SK-N-SH treated with all-trans-retinoic acid at 6 μM for 48 hours (cell line): ENCODE data around the gene ITPKA.

Experiments
- ATAC-seq: fragments of 200-7000 bp; cut with Tn5 transposase; 3 replicates; pipeline ENCODE4 v1.9.1; 2020; ENCODE audit warnings: mild to moderate bottlenecking, moderate library complexity
- ARNTL ChIP-seq: fragments of 450-650 bp; formaldehyde crosslinking; IDR thresholded peaks from 2 replicates; pipeline ENCODE4 v1.5.0; 2020; ENCODE audit warnings: low read depth, mild to moderate bottlenecking, moderate library complexity, borderline replicate concordance
- BACH2 ChIP-seq: fragments of 250-450 bp; sonication (Bioruptor Pico); IDR thresholded peaks from 2 replicates; pipeline ENCODE4 v1.9.0; 2021; ENCODE audit warnings: mild to moderate bottlenecking, borderline replicate concordance
- CREB5 ChIP-seq: fragments of 250-450 bp; sonication (Bioruptor Pico); IDR thresholded peaks from 2 replicates; pipeline ENCODE4 v1.5.1; 2020; ENCODE audit warnings: low read depth, mild to moderate bottlenecking, moderate library complexity
- CSDC2 ChIP-seq: fragments of 250-450 bp; sonication (Bioruptor Pico); IDR thresholded peaks from 2 replicates; pipeline ENCODE4 v1.5.0; 2020; ENCODE audit warnings: mild to moderate bottlenecking, moderate library complexity
- CSRNP3 ChIP-seq: fragments of 250-450 bp; sonication (Bioruptor Pico); IDR thresholded peaks from 2 replicates; pipeline ENCODE4 v1.5.1; 2021; ENCODE audit warnings: mild to moderate bottlenecking, moderate library complexity
- ESRRG ChIP-seq: fragments of 250-450 bp; sonication (Bioruptor Pico); IDR thresholded peaks from 2 replicates; pipeline ENCODE4 v1.6.1; 2021; ENCODE audit warnings: mild to moderate bottlenecking
- GLIS3 ChIP-seq: fragments of 250-450 bp; sonication (Bioruptor Pico); IDR thresholded peaks from 2 replicates; pipeline ENCODE4 v1.5.0; 2020; ENCODE audit warnings: mild to moderate bottlenecking, moderate library complexity
- OSR1 ChIP-seq: fragments of 250-450 bp; sonication (Bioruptor Pico); IDR thresholded peaks from 2 replicates; pipeline ENCODE4 v1.8.0; 2022; ENCODE audit warnings: moderate library complexity, mild to moderate bottlenecking, inconsistent platforms
- POU6F1 ChIP-seq: fragments of 250-450 bp; sonication (Bioruptor Pico); IDR thresholded peaks from 2 replicates; pipeline ENCODE4 v1.8.0; 2021; ENCODE audit warnings: low read depth, mild to moderate bottlenecking, moderate library complexity, borderline replicate concordance
- PPARA ChIP-seq: fragments of 250-450 bp; sonication (Bioruptor Pico); IDR thresholded peaks from 2 replicates; pipeline ENCODE4 v1.5.0; 2020; ENCODE audit warnings: mild to moderate bottlenecking, borderline replicate concordance
- RARB ChIP-seq: fragments of 250-450 bp; sonication (Bioruptor Pico); IDR thresholded peaks from 2 replicates; pipeline ENCODE4 v1.8.0; 2021; ENCODE audit warnings: mild to moderate bottlenecking, moderate library complexity
- SNAI2 ChIP-seq: fragments of 250-450 bp; sonication (Bioruptor Pico); IDR thresholded peaks from 2 replicates; pipeline ENCODE4 v1.5.0; 2020; ENCODE audit warnings: mild to moderate bottlenecking, moderate library complexity
- TCF4 ChIP-seq: fragments of 250-450 bp; sonication (Bioruptor Pico); IDR thresholded peaks from 2 replicates; pipeline ENCODE4 v1.8.0; 2021; ENCODE audit warnings: mild to moderate bottlenecking, moderate library complexity, borderline replicate concordance
- TOX ChIP-seq: fragments of 250-450 bp; sonication (Bioruptor Pico); IDR thresholded peaks from 2 replicates; pipeline ENCODE4 v1.8.0; 2021; ENCODE audit warnings: mild to moderate bottlenecking, moderate library complexity, borderline replicate concordance
- TSHZ2 ChIP-seq: fragments of 250-450 bp; sonication (Bioruptor Pico); IDR thresholded peaks from 2 replicates; pipeline ENCODE4 v1.5.0; 2020; ENCODE audit warnings: mild to moderate bottlenecking, moderate library complexity
- ZC3H10 ChIP-seq: fragments of 250-450 bp; sonication (Bioruptor Pico); IDR thresholded peaks from 2 replicates; pipeline ENCODE4 v1.5.1; 2021; ENCODE audit warnings: mild to moderate bottlenecking, moderate library complexity
- ZFP3 ChIP-seq: fragments of 250-450 bp; sonication (Bioruptor Pico); IDR thresholded peaks from 2 replicates; pipeline ENCODE4 v1.5.0; 2020; ENCODE audit warnings: mild to moderate bottlenecking, moderate library complexity
- ZFP30 ChIP-seq: fragments of 450-650 bp; formaldehyde crosslinking; IDR thresholded peaks from 2 replicates; pipeline ENCODE4 v1.5.0; 2022; ENCODE audit warnings: mild to moderate bottlenecking, moderate library complexity
- ZNF70 ChIP-seq: fragments of 450-650 bp; formaldehyde crosslinking; IDR thresholded peaks from 2 replicates; pipeline ENCODE4 v1.5.0; 2020; ENCODE audit warnings: mild to moderate bottlenecking, moderate library complexity
- ZNF8 ChIP-seq: fragments of 450-650 bp; formaldehyde crosslinking; IDR thresholded peaks from 2 replicates; pipeline ENCODE4 v1.5.0; 2020; ENCODE audit warnings: mild to moderate bottlenecking, moderate library complexity

ITPKA gene

GRCh38 chr15:41512940-41513505, 19.3 kb downstream of the ITPKA start:
- TF ChIP-seq SNAI2 (CRISPR knock-in tag) (no peak), ESRRG (CRISPR knock-in tag) (no peak), CSDC2 (CRISPR knock-in tag) (no peak), CREB5 (CRISPR knock-in tag) (no peak), RARB (CRISPR knock-in tag) (no peak), TOX (no peak)
- TF ChIP-seq, all 23 proteins: peak for 0
- ATAC-seq, result peak; percentile 58

- ATAC-seq, result peak; percentile 23
- TF ChIP-seq BACH2 (CRISPR knock-in tag), result no peak
These were observed 20.0 kb downstream of the ITPKA start, which contains the start of gene LTK for GRCh38 chr15:41513506-41514227. Gene LTK, minus strand, starts transcription at chr15:41513827. Its CDS starts 118 bp downstream, at chr15:41513709.

GRCh38 chr15:41517895-41518449, 24.3 kb downstream of the ITPKA start:
- no peak for ATAC-seq
- TF ChIP-seq TCF4 (CRISPR knock-in tag) (no peak), ZFP30 (CRISPR knock-in tag) (no peak), ZNF70 (CRISPR knock-in tag) (no peak), ZFP3 (CRISPR knock-in tag) (no peak), GLIS3 (CRISPR knock-in tag) (no peak), ARNTL (CRISPR knock-in tag) (no peak), OSR1 (CRISPR knock-in tag) (no peak), ZNF8 (CRISPR knock-in tag) (no peak), CREB5 (CRISPR knock-in tag) (no peak), CSRNP3 (CRISPR knock-in tag) (no peak), POU6F1 (CRISPR knock-in tag) (no peak)

GRCh38 chr15:41520636-41521035, 27.0 kb downstream of the ITPKA start:
- TF ChIP-seq PPARA (CRISPR knock-in tag) (no peak), ZNF70 (CRISPR knock-in tag) (no peak), OSR1 (CRISPR knock-in tag) (no peak), ESRRG (CRISPR knock-in tag) (no peak), TCF4 (CRISPR knock-in tag) (no peak), TSHZ2 (CRISPR knock-in tag) (no peak), RARB (CRISPR knock-in tag) (no peak), TOX (no peak), CSRNP3 (CRISPR knock-in tag) (no peak), SNAI2 (CRISPR knock-in tag) (no peak), ZC3H10 (CRISPR knock-in tag) (no peak), ZFP30 (CRISPR knock-in tag) (no peak)
- TF ChIP-seq, all 23 proteins: peak for 0
- no peak for ATAC-seq
